Panc1 (cell line): ENCODE data around the gene SGPP1.

ENCODE experiments used
- POLR2AphosphoS5 ChIP-seq: IDR thresholded peaks from 2 replicates; pipeline ENCODE4 v1.6.1; 2012; ENCODE audit warnings: mild to moderate bottlenecking, low read depth, low read length, moderate library complexity
- SIN3A ChIP-seq: IDR thresholded peaks from 2 replicates; pipeline ENCODE4 v1.6.1; 2012; ENCODE audit warnings: low read depth, mild to moderate bottlenecking, low read length, moderate library complexity, borderline replicate concordance; ENCODE audit not compliant: insufficient read depth
- TCF7L2 ChIP-seq: IDR thresholded peaks from 2 replicates; pipeline ENCODE4 v1.6.1; 2011; ENCODE audit warnings: mild to moderate bottlenecking, low read depth, low read length, inconsistent platforms
- TF ChIP-seq, protein P1 (sequence below): fragments of 450-650 bp; IDR thresholded peaks from 2 replicates; pipeline ENCODE4 v1.5.1; 2017; ENCODE audit warnings: mild to moderate bottlenecking
- TF ChIP-seq, protein P2 (sequence below), 2 experiments: IDR thresholded peaks; 2 replicates each; pipeline ENCODE4 v1.6.1; 2011 to 2012; ENCODE audit warnings: low read depth in 2 of 2, control low read depth in 1 of 2, low read length in 1 of 2, mild to moderate bottlenecking in 1 of 2, moderate library complexity in 1 of 2; ENCODE audit not compliant: insufficient read depth in 1 of 2

DNA sequence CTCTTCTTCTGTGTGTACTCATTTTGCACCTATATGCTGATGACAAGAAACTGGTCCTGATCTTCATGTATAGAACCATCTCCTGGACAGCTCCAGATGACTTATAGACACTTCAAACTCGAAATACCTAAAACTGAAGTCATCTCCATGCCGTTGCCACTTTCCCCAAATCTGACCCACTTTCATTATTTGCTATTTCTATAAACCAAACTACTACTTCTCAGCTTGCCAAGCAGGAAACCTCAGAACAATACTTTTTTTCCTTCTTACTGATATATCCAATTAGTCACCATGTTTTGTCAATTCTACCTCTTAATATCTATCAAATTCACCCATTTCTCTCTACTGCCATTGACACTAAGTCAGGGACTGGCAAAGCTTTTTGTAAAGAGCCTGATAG lies 14.8 kb downstream of the SGPP1 start:
- TF ChIP-seq, protein P1, sequence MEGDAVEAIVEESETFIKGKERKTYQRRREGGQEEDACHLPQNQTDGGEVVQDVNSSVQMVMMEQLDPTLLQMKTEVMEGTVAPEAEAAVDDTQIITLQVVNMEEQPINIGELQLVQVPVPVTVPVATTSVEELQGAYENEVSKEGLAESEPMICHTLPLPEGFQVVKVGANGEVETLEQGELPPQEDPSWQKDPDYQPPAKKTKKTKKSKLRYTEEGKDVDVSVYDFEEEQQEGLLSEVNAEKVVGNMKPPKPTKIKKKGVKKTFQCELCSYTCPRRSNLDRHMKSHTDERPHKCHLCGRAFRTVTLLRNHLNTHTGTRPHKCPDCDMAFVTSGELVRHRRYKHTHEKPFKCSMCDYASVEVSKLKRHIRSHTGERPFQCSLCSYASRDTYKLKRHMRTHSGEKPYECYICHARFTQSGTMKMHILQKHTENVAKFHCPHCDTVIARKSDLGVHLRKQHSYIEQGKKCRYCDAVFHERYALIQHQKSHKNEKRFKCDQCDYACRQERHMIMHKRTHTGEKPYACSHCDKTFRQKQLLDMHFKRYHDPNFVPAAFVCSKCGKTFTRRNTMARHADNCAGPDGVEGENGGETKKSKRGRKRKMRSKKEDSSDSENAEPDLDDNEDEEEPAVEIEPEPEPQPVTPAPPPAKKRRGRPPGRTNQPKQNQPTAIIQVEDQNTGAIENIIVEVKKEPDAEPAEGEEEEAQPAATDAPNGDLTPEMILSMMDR: no peak
- TF ChIP-seq, protein P2, sequence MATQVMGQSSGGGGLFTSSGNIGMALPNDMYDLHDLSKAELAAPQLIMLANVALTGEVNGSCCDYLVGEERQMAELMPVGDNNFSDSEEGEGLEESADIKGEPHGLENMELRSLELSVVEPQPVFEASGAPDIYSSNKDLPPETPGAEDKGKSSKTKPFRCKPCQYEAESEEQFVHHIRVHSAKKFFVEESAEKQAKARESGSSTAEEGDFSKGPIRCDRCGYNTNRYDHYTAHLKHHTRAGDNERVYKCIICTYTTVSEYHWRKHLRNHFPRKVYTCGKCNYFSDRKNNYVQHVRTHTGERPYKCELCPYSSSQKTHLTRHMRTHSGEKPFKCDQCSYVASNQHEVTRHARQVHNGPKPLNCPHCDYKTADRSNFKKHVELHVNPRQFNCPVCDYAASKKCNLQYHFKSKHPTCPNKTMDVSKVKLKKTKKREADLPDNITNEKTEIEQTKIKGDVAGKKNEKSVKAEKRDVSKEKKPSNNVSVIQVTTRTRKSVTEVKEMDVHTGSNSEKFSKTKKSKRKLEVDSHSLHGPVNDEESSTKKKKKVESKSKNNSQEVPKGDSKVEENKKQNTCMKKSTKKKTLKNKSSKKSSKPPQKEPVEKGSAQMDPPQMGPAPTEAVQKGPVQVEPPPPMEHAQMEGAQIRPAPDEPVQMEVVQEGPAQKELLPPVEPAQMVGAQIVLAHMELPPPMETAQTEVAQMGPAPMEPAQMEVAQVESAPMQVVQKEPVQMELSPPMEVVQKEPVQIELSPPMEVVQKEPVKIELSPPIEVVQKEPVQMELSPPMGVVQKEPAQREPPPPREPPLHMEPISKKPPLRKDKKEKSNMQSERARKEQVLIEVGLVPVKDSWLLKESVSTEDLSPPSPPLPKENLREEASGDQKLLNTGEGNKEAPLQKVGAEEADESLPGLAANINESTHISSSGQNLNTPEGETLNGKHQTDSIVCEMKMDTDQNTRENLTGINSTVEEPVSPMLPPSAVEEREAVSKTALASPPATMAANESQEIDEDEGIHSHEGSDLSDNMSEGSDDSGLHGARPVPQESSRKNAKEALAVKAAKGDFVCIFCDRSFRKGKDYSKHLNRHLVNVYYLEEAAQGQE (IDR thresholded peaks at IDR 0.05; ENCODE audit: insufficient read depth in 1 of 2, low read depth in 2 of 2, low read length in 1 of 2): no peak
- TF ChIP-seq TCF7L2: no peak
- no peak for TF ChIP-seq POLR2AphosphoS5
- TF ChIP-seq SIN3A: no peak
